B cell (primary cell): ENCODE results near the gene PTCHD4.

ENCODE experiments used
- EZH2 ChIP-seq: IDR thresholded peaks from 2 replicates; pipeline ENCODE4 v1.6.1; 2012; ENCODE audit warnings: borderline replicate concordance, low read depth, mild to moderate bottlenecking, moderate library complexity, low read length; ENCODE audit not compliant: insufficient read depth, poor library complexity, severe bottlenecking
- TF ChIP-seq, protein P1 (sequence below): fragments of 200-600 bp; IDR thresholded peaks from one replicate; pipeline ENCODE4 v1.8.0; 2022; ENCODE audit warnings: antibody characterized with exemption, mild to moderate bottlenecking

DNA sequence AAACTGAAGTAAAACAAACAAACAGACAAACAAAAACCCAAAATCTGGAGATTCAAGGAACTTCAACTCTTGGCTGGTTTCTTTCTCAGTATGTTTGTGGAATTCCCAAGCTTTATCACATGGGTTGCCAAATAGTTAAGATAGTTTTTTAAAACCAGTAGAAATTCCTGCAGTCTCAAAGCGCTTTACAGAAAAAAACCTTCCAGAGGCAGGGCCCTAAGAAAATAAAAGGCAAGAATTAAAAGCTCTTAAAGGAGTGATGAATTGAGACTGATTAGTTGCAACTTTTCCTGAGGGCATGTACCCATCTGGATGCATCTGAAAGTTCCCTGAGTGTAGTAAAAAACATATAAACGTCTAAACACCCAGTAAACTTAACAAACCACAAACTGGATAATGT lies 25.9 kb upstream of the PTCHD4 start:
- TF ChIP-seq, protein P1, sequence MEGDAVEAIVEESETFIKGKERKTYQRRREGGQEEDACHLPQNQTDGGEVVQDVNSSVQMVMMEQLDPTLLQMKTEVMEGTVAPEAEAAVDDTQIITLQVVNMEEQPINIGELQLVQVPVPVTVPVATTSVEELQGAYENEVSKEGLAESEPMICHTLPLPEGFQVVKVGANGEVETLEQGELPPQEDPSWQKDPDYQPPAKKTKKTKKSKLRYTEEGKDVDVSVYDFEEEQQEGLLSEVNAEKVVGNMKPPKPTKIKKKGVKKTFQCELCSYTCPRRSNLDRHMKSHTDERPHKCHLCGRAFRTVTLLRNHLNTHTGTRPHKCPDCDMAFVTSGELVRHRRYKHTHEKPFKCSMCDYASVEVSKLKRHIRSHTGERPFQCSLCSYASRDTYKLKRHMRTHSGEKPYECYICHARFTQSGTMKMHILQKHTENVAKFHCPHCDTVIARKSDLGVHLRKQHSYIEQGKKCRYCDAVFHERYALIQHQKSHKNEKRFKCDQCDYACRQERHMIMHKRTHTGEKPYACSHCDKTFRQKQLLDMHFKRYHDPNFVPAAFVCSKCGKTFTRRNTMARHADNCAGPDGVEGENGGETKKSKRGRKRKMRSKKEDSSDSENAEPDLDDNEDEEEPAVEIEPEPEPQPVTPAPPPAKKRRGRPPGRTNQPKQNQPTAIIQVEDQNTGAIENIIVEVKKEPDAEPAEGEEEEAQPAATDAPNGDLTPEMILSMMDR, result no peak
- TF ChIP-seq EZH2, result no peak
